DMS114 treated with DMSO at 0.1 percent for 48 hours (cell line): Measurements from ENCODE around the gene ASZ1.
"Not testable (repeated sequence)": the region's sequence is repeated elsewhere in the genome, so short reads cannot be mapped to it uniquely, and the experiment has no call there.

ENCODE experiments used
- DNase-seq: peaks from one replicate; lab custom pipeline; 2025; ENCODE audit not compliant: unreplicated experiment; lab: John Stamatoyannopoulos, UW

Gene ASZ1

DNA sequence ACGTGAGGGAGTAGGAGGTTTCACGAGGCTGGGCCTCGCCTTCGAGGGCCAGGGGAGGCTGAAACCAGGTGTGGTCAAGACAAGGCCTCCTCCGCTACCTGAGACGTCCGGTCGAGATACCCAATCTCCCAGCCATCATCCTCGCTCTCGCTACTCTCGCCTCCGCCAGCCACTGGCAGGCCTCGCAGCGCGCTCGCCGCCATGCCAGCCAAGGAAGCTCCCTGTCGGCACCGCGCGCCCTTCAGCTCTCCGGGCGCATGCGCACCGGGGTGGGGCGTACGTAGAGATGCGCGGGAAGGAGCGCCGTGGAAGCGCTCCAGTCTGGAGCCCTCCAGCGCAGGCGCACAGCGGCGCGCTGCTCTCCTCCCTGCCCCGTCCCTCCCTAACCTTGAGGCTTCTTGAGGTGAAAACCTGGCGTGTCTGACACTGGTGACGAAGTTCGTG is at the start of gene ASZ1:
ASZ1 (minus strand) TSS at position 236 of the 444 bp plus-strand sequence; CDS start at position 203, 33 bp downstream.
- DNase-seq: no peak

GRCh38 chr7:117476557-117477215 is 49.4 kb upstream of the ASZ1 start:
- no peak for DNase-seq

- DNase-seq: no peak
Measured at GRCh38 chr7:117472335-117472734, 45.0 kb upstream of the ASZ1 start.

DNA sequence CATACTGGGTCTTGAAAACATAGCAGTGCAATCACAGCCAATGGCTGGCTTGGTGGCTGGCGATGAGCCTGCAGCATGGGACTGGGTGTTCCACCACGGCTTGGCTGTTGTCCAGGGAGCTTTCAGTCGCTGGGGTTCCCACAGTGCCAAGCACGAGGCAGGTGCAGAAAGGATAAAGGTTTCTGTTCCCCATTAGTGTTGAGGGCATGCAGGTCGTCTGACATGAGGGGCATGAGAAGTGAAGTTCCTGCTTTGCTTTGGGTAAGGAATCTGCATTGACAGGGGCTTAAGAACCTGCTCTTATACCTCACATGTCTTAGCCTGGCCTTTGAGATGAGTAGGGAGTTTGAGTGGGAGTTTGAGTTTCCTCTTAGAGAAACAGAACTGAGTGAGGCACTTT is 43.5 kb upstream of the ASZ1 start:
- DNase-seq: no peak

DNA sequence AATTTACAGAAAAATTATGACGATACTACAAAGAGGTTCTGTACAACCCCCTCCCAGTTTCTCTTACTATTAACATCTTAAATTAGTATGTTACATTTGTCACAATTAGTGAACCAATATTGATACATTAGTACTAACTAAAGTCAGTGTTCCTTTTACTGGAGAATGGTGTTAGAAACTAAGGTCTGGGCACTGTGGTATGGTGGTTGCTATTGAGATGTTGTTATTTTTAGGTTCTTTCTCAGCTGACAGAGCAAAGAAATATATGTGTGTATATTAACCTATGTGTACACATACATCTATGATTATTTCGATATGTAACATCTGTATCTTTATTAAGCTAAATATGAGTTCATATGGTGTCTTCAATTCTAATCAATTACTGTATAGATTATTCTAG is 40.9 kb upstream of the ASZ1 start:
- DNase-seq: no peak

DNA sequence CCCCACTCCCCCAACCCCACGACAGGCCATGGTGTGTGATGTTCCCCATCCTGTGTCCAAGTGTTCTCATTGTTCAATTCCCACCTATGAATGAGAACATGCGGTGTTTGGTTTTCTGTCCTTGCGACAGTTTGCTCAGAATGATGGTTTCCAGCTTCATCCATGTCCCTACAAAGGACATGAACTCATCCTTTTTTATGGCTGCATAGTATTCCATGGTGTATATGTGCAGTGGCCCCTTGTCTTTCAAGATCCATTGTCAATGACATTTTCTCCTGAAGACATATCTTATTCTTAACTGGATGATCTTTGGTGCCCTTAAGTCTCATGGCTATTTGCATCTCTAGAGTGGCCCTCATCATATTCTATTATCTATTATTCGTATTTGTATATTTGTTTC is 33.5 kb upstream of the ASZ1 start:
- not testable (repeated sequence) for DNase-seq

DNA sequence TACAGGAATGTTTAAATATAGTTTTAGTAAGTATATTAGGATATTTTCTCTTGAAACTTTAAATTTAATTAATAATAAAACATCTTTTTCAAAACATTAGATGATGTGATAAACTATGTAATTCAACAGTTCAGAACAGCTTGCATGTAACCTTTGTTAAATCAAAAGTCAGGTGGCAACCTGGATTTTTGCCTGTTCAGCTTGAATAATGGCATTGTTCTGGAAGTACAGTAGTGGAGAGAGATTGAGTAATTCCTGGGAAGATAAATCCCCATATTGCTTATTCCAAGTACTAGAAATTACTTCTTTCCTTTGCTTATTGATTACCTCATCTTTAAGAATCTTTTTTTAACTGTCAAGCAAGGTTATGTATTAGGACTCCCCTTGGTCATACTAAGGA is 32.4 kb upstream of the ASZ1 start:
- DNase-seq: no peak

DNA sequence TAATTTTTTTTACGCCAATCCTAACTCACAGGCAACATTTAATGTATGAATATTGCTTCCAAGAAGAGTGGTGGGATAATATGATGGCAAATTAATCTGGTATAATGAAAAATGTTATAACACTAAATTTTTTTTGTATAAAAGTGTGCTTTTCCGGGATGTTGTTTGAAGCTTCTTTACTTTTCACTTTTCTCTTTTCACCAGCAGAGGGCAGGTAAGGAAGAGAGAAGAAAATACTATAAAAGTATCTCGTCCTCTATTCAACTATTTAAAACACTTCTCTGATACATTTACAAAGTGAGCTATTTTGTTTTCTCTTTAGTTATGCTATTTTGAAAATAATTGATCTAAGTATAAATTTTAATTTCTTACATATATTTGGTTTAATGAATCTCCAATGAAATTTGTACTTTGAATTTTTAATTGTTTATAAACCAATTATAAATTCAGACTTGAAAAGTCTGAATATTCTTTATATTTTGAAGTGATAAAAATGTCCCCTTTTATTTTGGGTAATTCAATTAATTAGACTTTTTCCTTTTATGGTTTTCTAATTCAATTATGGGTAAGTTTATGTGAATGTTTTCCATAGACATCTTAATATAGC is 31.8 kb upstream of the ASZ1 start:
- peak; percentile 49 for DNase-seq

DNA sequence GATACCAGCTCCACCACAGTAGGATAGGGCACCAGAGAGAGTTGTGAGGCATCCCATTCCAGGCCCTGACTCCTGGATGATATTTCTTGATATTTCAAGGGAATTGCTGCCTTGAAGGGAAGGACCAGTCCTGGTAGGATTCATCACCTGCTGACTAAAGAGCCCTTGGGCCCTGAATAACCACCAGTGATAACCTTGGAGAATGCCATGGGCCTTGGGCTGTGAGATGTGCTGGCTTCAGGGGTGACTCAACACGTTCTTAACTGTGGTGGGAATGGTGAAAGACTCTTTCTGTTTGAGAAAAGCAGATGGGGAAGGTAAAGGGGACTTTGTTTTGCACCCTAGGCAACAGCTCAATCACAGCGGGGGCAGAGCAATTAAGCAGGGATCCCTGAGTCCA is 21.4 kb upstream of the ASZ1 start:
- DNase-seq: no peak

DNA sequence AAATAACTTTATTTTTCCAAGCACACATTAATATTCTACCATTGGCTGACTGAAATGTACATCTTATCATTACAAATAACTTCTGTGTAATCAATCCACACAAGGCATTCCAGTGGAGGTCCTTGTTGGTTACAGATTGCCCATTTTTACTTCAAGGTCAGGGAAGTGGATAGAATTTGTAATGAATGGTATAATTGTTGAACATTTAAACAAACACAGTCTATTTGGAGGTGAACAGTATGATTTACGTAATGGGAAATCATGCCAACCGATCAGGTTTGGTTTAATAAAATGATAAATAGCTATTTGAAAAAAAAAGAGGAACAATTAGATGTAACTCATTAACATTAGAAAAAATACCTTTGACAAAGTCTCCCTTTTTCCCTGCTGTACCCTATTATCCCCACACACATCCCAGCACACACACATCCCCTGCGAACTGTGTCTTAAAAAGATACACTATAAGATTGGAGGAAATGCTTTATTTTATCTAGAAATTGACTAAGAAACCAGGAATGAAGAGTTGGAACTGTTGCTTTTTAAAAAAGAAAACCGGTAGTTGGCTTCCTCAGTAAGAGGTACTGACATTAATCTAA is 19.0 kb upstream of the ASZ1 start:
- no peak for DNase-seq

DNA sequence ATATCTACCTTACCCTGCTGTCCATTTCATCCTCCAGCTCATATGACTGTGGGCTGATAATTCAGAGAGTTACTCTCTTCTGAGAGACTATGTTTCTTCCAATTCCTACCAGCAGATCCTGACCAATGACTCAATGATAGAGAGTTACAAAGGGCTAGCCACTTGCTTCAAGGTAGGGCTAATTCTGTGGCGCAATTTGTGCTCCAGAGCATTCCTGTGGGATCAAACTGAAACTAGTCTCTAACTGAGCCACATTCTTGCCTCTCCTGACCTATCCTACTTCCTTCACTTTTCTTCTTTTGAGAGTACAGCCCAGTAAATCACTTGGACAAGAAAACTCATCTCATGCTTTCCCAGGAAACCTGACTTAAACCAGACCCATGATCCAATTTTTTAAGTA is 17.9 kb upstream of the ASZ1 start:
- no peak for DNase-seq

- DNase-seq: no peak
Measured at GRCh38 chr7:117444646-117445045, 17.4 kb upstream of the ASZ1 start.

- DNase-seq: no peak
Measured at GRCh38 chr7:117435475-117436043, 8.3 kb upstream of the ASZ1 start.

DNA sequence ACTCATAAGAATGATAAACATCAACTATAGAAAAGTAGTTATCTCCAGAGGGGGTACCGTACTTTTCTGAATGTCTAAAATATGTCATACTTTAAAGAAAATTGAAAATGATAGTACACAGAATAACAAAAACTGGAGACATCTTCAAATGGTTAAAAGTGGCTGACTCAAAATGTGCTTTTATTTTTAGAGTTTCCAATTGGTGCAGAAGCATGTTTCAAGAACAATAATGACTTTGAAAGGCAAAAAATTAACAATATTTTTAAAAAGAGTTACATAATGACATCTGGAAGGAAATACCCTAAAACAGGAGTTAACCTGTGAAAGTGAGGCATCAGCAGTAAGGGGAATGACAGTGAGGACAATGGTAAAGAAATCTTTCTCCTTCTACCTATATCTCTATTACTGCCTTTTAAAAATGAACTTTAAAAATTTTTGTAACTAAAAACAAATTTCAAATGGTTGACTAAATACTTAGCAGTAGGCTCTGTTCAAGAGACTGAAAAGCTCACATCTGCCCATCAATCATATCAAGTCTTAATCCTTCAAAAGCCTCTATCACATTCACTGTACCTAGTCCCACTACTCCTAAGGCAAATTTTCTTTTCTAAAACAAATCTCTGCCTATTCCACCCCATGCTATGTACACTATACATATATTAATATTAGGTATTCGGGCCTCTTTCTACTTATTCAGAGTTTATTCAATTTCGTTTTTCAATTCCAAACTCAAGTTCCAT is 3.0 kb downstream of the ASZ1 start:
- no peak for DNase-seq

DNA sequence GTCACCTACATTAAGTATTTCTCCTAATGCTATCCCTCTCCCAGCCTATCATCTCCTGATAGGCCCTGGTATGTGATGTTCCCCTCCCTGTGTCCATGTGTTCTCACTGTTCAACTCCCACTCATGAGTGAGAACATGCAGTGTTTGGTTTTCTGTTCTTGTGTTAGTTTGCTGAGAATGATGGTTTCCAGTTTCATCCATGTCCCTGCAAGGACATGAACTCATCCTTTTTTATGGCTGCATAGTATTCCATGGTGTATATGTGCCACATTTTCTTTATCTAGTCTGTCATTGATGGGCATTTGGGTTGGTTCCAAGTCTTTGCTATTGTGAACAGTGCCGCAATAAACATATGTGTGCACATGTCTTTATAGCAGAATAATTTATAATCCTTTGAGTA is 12.7 kb downstream of the ASZ1 start:
- not testable (repeated sequence) for DNase-seq

DNA sequence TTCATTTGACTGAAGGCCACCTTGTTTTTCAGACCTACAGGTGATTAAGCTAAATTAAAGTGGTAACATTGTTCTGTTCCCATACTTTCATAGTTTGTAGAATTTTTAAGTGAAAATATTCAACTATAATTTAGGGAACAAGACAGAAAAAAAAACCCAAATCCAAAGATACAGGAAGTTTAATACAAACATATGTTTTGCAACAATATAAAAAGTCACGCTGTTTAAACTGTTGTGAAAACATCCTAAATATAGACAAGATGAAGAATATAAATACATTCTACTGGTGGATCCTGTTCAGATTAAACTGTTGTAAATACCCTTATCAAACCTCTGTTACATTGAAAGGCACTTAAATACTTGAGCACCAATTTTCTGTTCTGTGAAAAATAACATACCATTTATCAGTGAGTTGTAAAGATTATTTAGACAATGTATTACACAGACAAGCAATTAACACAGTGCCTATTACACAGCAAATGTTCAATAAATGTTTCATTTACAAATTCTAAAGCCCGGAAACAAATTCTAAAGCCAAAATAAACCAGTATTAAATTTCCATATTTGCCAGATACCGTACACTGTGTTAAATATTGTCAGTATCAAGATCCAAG is 14.2 kb downstream of the ASZ1 start:
- no peak for DNase-seq

DNA sequence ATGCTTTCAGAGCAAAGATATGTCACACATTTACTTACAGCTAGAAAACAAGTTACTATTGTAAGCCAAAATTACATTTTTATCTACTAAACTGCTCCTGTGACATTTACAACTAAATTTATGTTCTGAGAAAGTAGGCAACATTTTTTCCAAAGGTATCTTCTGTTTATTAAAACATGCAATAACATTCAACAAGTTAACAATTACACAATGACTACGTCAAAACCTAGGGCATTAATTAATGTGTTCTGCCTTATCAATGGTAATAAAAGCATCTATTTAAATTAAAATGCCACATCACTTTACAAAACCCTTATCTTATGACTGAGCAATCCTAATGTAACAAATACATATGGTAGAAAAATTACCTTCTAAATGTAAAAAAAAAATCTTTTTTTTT is 14.9 kb downstream of the ASZ1 start:
- no peak for DNase-seq

DNA sequence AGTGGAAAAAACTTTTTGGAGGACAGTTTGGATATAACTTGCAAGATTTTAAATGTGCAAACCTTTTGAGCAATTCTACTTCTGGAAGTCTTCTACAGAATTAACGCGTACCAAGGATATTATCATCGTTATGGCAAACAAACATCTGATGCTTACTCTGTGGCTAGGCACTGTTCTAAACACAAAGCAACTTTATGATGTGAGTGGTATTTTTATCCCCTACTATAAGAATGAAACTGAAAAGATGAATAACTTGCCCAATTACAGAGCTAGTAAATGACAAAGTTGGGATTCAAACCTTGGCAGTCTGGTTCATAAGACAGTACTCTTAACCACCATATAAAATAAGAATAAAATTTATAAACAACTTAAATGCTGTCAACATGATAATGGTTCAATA is 15.8 kb downstream of the ASZ1 start:
- DNase-seq: no peak

DNA sequence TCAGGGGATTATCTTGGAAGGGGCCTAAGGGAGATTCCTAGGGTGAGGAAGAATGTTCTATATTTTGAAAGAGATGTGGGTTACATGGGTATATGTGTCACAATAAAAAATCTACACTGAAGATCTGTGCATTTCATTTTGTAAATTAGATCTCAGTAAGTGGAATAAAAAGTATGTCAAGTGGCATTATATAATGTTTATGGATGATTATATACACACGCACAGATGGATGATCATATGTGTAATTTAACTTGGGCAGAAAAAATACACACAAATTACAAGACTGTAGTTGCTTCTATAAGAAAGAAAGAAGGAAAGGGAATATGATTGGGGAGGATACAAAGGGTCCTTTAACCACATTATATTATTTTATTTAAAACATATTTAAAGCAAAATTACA is 18.5 kb downstream of the ASZ1 start:
- no peak for DNase-seq

DNA sequence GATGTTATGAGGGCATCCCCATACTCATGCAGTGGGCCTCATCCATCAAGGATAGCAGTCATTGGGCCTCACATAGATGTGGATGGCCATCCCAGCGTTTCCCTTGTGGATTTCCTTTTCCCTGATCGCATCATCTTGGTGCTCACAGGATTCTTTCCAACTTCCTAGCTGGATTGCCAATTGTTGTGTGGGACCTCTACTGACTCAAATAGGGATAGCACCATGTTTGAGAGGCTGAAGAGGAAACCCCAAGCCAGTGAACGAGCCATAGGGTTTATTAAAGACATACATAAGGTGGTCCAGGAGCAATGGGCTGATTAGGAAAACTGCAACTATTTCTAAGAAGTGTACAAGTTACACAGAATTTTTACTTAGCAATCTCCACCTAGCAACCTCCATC is 21.8 kb downstream of the ASZ1 start:
- no peak for DNase-seq

DNA sequence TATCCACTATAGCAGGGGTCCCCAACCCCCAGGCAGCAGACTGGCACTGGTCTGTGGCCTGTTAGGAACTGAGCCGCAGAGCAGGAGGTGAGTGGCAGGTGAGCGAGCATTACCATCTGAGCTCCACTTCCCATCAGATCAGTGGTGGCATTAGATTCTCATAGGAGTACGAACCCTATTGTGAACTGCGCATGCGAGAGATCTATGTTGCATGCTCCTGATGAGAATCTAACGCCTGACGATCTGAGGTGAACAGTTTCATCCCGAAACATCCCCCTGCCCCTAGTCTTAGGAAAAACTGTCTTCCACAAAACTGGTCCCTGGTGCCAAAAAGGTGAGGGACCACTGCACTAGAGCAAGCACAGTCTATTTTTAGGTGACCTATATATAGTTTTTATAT is 23.6 kb downstream of the ASZ1 start:
- no peak for DNase-seq
